ENCODE results near the gene DNAJC21. TPM values are rescaled to one million over a fixed set of nuclear protein-coding genes. Genes with fewer than 3 reads are reported as not detected.

The DNAJC21 gene
- total RNA-seq, 2 experiments from 2014 or later = 60.3 to 62.3 TPM

- H3K27ac Mint-ChIP-seq = peak overlapping the region; percentile 85
- no peaks in the 10 kb centered on the region for H3K27me3 Mint-ChIP-seq
- H3K9me3 Mint-ChIP-seq = no peaks in the 10 kb centered on the region
- DNase-seq = peak; percentile 42
- intact Hi-C loops (cut with micrococcal nuclease) = loop anchor here (1.0 to 10.0 kb wide), 2 partner anchors 9 to 931 kb away; partner anchors contain the start of genes BRIX1, IL7R and RAD1
- peaks cover 29% of the 10 kb centered on the region for H3K4me1 Mint-ChIP-seq (ENCODE audit: low read depth)
- peaks cover 39% of the 10 kb centered on the region for H3K36me3 Mint-ChIP-seq
- POLR2A ChIA-PET = interaction anchor here (1.6 kb wide), 1 partner anchor 9 kb away, joined by 12 read pairs; the partner anchor contains the start of genes BRIX1 and RAD1
- H3K4me3 Mint-ChIP-seq = peak overlapping the region; percentile 31
- CTCF ChIA-PET = interaction anchor here (0.8 to 1.5 kb wide), 4 partner anchors 9 to 438 kb away, joined by 4 to 8 read pairs (median 4); partner anchors contain the start of genes BRIX1 and RAD1
These were observed 5.5 kb upstream of the DNAJC21 start for GRCh38 chr5:34923694-34924461.

- Mint-ChIP-seq H3K9me3 (no peaks in the 10 kb centered on the region), H3K27me3 (no peaks in the 10 kb centered on the region), H3K4me3 (no peak overlapping the region), H3K4me1 (ENCODE audit: low read depth) (peaks cover 32% of the 10 kb centered on the region), H3K36me3 (peaks cover 39% of the 10 kb centered on the region), H3K27ac (peak overlapping the region; percentile 85)
- ChIA-PET POLR2A (interaction anchor here (1.6 kb wide), 1 partner anchor 9 kb away, joined by 12 read pairs; the partner anchor contains the start of genes BRIX1 and RAD1), CTCF (interaction anchor here (1.2 to 1.5 kb wide), 2 partner anchors 9 to 438 kb away, joined by 4 to 8 read pairs; partner anchors contain the start of genes BRIX1 and RAD1)
- DNase-seq = no peak
- intact Hi-C loops (cut with micrococcal nuclease) = loop anchor here (1.0 to 10.0 kb wide), 2 partner anchors 9 to 930 kb away; partner anchors contain the start of genes BRIX1, IL7R and RAD1
These were observed 4.9 kb upstream of the DNAJC21 start for GRCh38 chr5:34924462-34924765.

GRCh38 chr5:34926318-34926888, 3.0 kb upstream of the DNAJC21 start:
- intact Hi-C loops (cut with micrococcal nuclease) = loop anchor here (5.0 to 10.0 kb wide), 2 partner anchors 919 to 928 kb away; partner anchors contain the start of genes AMACR and IL7R
- CTCF ChIA-PET = no interaction called here
- Mint-ChIP-seq H3K4me1 (ENCODE audit: low read depth) (peaks cover 40% of the 10 kb centered on the region), H3K4me3 (no peak overlapping the region), H3K27me3 (no peaks in the 10 kb centered on the region), H3K36me3 (peaks cover 32% of the 10 kb centered on the region), H3K9me3 (no peaks in the 10 kb centered on the region), H3K27ac (no peak overlapping the region)
- POLR2A ChIA-PET = no interaction called here
- DNase-seq = no peak

- no peak overlapping the region for H3K4me3 Mint-ChIP-seq
- H3K27ac Mint-ChIP-seq = no peak overlapping the region
- intact Hi-C loops (cut with micrococcal nuclease) = loop anchor here (2.0 to 10.0 kb wide), 4 partner anchors 13 to 1223 kb away; partner anchors contain the start of genes AMACR, BRIX1, IL7R and LMBRD2
- DNase-seq = no peak
- CTCF ChIA-PET = interaction anchor here (3.1 kb wide), 1 partner anchor 11 kb away, joined by 37 read pairs; the partner anchor contains the start of genes BRIX1 and RAD1
- no peaks in the 10 kb centered on the region for H3K9me3 Mint-ChIP-seq
- peaks cover 26% of the 10 kb centered on the region for H3K36me3 Mint-ChIP-seq
- H3K27me3 Mint-ChIP-seq = no peaks in the 10 kb centered on the region
- POLR2A ChIA-PET = no interaction called here
- H3K4me1 Mint-ChIP-seq (ENCODE audit: low read depth) = peaks cover 39% of the 10 kb centered on the region
These were observed 1.6 kb upstream of the DNAJC21 start for GRCh38 chr5:34927785-34928184.

GRCh38 chr5:34928267-34928666, 1.1 kb upstream of the DNAJC21 start:
- no peak for DNase-seq
- intact Hi-C loops (cut with micrococcal nuclease) = loop anchor here (2.0 to 10.0 kb wide), 4 partner anchors 13 to 1223 kb away; partner anchors contain the start of genes AMACR, BRIX1, IL7R and LMBRD2
- Mint-ChIP-seq H3K4me1 (ENCODE audit: low read depth) (peaks cover 38% of the 10 kb centered on the region), H3K36me3 (peaks cover 26% of the 10 kb centered on the region), H3K9me3 (no peaks in the 10 kb centered on the region), H3K4me3 (no peak overlapping the region), H3K27me3 (no peaks in the 10 kb centered on the region), H3K27ac (no peak overlapping the region)
- ChIA-PET POLR2A (no interaction called here), CTCF (interaction anchor here (1.1 to 3.1 kb wide), 3 partner anchors 11 to 996 kb away, joined by 3 to 37 read pairs (median 3); partner anchors contain the start of genes BRIX1 and RAD1)

- Mint-ChIP-seq H3K27ac (peak overlapping the region; percentile 93), H3K9me3 (no peaks in the 10 kb centered on the region), H3K27me3 (no peaks in the 10 kb centered on the region), H3K4me3 (peak overlapping the region; percentile 97), H3K4me1 (ENCODE audit: low read depth) (peaks cover 30% of the 10 kb centered on the region), H3K36me3 (peaks cover 22% of the 10 kb centered on the region)
- intact Hi-C loops (cut with micrococcal nuclease) = loop anchor here (2.0 to 10.0 kb wide), 4 partner anchors 15 to 1221 kb away; partner anchors contain the start of genes AMACR, BRIX1, IL7R and LMBRD2
- DNase-seq = peak; percentile 88
- POLR2A ChIA-PET = interaction anchor here (0.6 to 2.5 kb wide), 8 partner anchors 9 to 1312 kb away, joined by 3 to 77 read pairs (median 4); partner anchors contain the start of genes BRIX1, LMBRD2, NADK2 and RAD1
- CTCF ChIA-PET = interaction anchor here (1.2 to 3.1 kb wide), 5 partner anchors 9 to 407 kb away, joined by 3 to 37 read pairs (median 7); partner anchors contain the start of genes BRIX1 and RAD1
These were observed 532 bp downstream of the DNAJC21 start for GRCh38 chr5:34929720-34930461.

GRCh38 chr5:34930462-34930844, 1.1 kb downstream of the DNAJC21 start:
- POLR2A ChIA-PET = interaction anchor here (1.0 to 2.5 kb wide), 4 partner anchors 9 to 1221 kb away, joined by 3 to 77 read pairs (median 4); partner anchors contain the start of genes BRIX1, LMBRD2, RAD1 and RAI14
- Mint-ChIP-seq H3K4me1 (ENCODE audit: low read depth) (peaks cover 27% of the 10 kb centered on the region), H3K27ac (peak overlapping the region; percentile 93), H3K27me3 (no peaks in the 10 kb centered on the region), H3K36me3 (peaks cover 24% of the 10 kb centered on the region), H3K4me3 (peak overlapping the region; percentile 97), H3K9me3 (no peaks in the 10 kb centered on the region)
- CTCF ChIA-PET = interaction anchor here (1.4 to 3.1 kb wide), 4 partner anchors 9 to 407 kb away, joined by 3 to 37 read pairs (median 8); partner anchors contain the start of genes BRIX1 and RAD1
- no peak for DNase-seq
- intact Hi-C loops (cut with micrococcal nuclease) = no loop called here

- Mint-ChIP-seq H3K4me3 (peak overlapping the region; percentile 97), H3K36me3 (peaks cover 21% of the 10 kb centered on the region), H3K27ac (peak overlapping the region; percentile 93), H3K4me1 (ENCODE audit: low read depth) (peaks cover 27% of the 10 kb centered on the region), H3K9me3 (no peaks in the 10 kb centered on the region), H3K27me3 (no peaks in the 10 kb centered on the region)
- intact Hi-C loops (cut with micrococcal nuclease) = no loop called here
- POLR2A ChIA-PET = interaction anchor here (1.0 to 2.5 kb wide), 3 partner anchors 8 to 275 kb away, joined by 3 to 77 read pairs (median 4); partner anchors contain the start of genes BRIX1, RAD1 and RAI14
- CTCF ChIA-PET = interaction anchor here (1.4 to 3.1 kb wide), 3 partner anchors 14 to 408 kb away, joined by 3 to 37 read pairs (median 9); partner anchors contain the start of genes BRIX1 and RAD1
- DNase-seq = no peak
These were observed 1.5 kb downstream of the DNAJC21 start for GRCh38 chr5:34930870-34931269.

- POLR2A ChIA-PET = no interaction called here
- Mint-ChIP-seq H3K9me3 (no peaks in the 10 kb centered on the region), H3K36me3 (peaks cover 26% of the 10 kb centered on the region), H3K27ac (no peak overlapping the region), H3K27me3 (no peaks in the 10 kb centered on the region), H3K4me3 (no peak overlapping the region), H3K4me1 (ENCODE audit: low read depth) (peaks cover 27% of the 10 kb centered on the region)
- no peak for DNase-seq
- intact Hi-C loops (cut with micrococcal nuclease) = no loop called here
- CTCF ChIA-PET = no interaction called here
These were observed 3.6 kb downstream of the DNAJC21 start for GRCh38 chr5:34932947-34933346.

GRCh38 chr5:34941936-34942335, 12.6 kb downstream of the DNAJC21 start:
- H3K27me3 Mint-ChIP-seq = no peaks in the 10 kb centered on the region
- ChIA-PET CTCF (no interaction called here), POLR2A (no interaction called here)
- DNase-seq = no peak
- H3K27ac Mint-ChIP-seq = no peak overlapping the region
- H3K9me3 Mint-ChIP-seq = no peaks in the 10 kb centered on the region
- H3K4me3 Mint-ChIP-seq = no peak overlapping the region
- H3K4me1 Mint-ChIP-seq (ENCODE audit: low read depth) = no peaks in the 10 kb centered on the region
- H3K36me3 Mint-ChIP-seq = peaks cover 52% of the 10 kb centered on the region
- intact Hi-C loops (cut with micrococcal nuclease) = no loop called here

- no peaks in the 10 kb centered on the region for H3K4me1 Mint-ChIP-seq (ENCODE audit: low read depth)
- H3K27ac Mint-ChIP-seq = no peak overlapping the region
- intact Hi-C loops (cut with micrococcal nuclease) = no loop called here
- H3K27me3 Mint-ChIP-seq = no peaks in the 10 kb centered on the region
- ChIA-PET POLR2A (no interaction called here), CTCF (interaction anchor here (1.4 kb wide), 1 partner anchor 14 kb away, joined by 3 read pairs; no protein-coding TSS in a partner anchor)
- no peak overlapping the region for H3K4me3 Mint-ChIP-seq
- no peak for DNase-seq
- peaks cover 46% of the 10 kb centered on the region for H3K36me3 Mint-ChIP-seq
- H3K9me3 Mint-ChIP-seq = no peaks in the 10 kb centered on the region
These were observed 14.7 kb downstream of the DNAJC21 start for GRCh38 chr5:34944044-34944443.

Measured in activated CD4-positive, alpha-beta memory T cell treated with anti-CD3 and anti-CD28 coated beads for 36 hours (primary cell).